Mononuclear cell (primary cell): Measurements from ENCODE around the gene KRTAP9-1. TPM values are rescaled to one million over a fixed set of nuclear protein-coding genes. Genes with fewer than 3 reads are reported as not detected.

Source experiments
- H3K27me3 ChIP-seq: 2 replicates; pipeline ENCODE4 v1.6.0; 2011; ENCODE audit warnings: low read length, control low read depth; ENCODE audit not compliant: insufficient read depth
- H3K4me1 ChIP-seq: 2 replicates; pipeline ENCODE4 v1.5.1; 2011; ENCODE audit warnings: mild to moderate bottlenecking, low read length, control low read depth; ENCODE audit not compliant: insufficient read depth
- H3K4me3 ChIP-seq: 2 replicates; pipeline ENCODE4 v1.5.1; 2011; ENCODE audit warnings: mild to moderate bottlenecking, low read length, moderate library complexity
- H3K9me3 ChIP-seq: 2 replicates; pipeline ENCODE4 v1.5.1; 2011; ENCODE audit warnings: low read depth, mild to moderate bottlenecking, control low read depth, low read length
- total RNA-seq: library from RNA; depleted of rRNA; stranded (reverse); fragments of >200 nt; gene quantifications from one replicate; pipeline ENCODE4 v1.2.3, GENCODE V29; 2012

Gene KRTAP9-1
- total RNA-seq, 1 donor, result not detected

- H3K9me3 ChIP-seq, result no peaks in the 10 kb centered on the region
- H3K4me1 ChIP-seq, result no peaks in the 10 kb centered on the region
Measured at GRCh38 chr17:41167561-41167960, 22.1 kb upstream of the KRTAP9-1 start.

GRCh38 chr17:41168121-41168520 lies 21.6 kb upstream of the KRTAP9-1 start, which contains the start of gene KRTAP4-3:
TSS of gene KRTAP4-3 (minus strand) at chr17:41168221. CDS start at chr17:41168172, 49 bp downstream.
- H3K27me3 ChIP-seq, result peaks cover 3% of the 10 kb centered on the region
- H3K4me1 ChIP-seq, result no peaks in the 10 kb centered on the region
- no peaks in the 10 kb centered on the region for H3K9me3 ChIP-seq
- no peak within 1 kb of the TSS for H3K4me3 ChIP-seq

More at GRCh38 chr17:41167561-41167960, 22.1 kb upstream of the KRTAP9-1 start:
- Histone ChIP-seq H3K4me3 (no peak overlapping the region), H3K27me3 (peaks cover 3% of the 10 kb centered on the region)

- Histone ChIP-seq H3K9me3 (no peaks in the 10 kb centered on the region), H3K4me3 (no peak overlapping the region), H3K27me3 (no peaks in the 10 kb centered on the region), H3K4me1 (peaks cover 11% of the 10 kb centered on the region)
Measured at GRCh38 chr17:41171886-41172285, 17.8 kb upstream of the KRTAP9-1 start.

GRCh38 chr17:41176744-41177387 lies 12.8 kb upstream of the KRTAP9-1 start:
- peaks cover 20% of the 10 kb centered on the region for H3K4me1 ChIP-seq
- H3K4me3 ChIP-seq, result no peak overlapping the region
- no peaks in the 10 kb centered on the region for H3K9me3 ChIP-seq
- no peaks in the 10 kb centered on the region for H3K27me3 ChIP-seq

- H3K4me1 ChIP-seq, result peaks cover 20% of the 10 kb centered on the region
- H3K4me3 ChIP-seq, result no peak within 1 kb of the TSS
- H3K9me3 ChIP-seq, result no peaks in the 10 kb centered on the region
- H3K27me3 ChIP-seq, result no peaks in the 10 kb centered on the region
Measured at GRCh38 chr17:41177727-41178271, 11.9 kb upstream of the KRTAP9-1 start, which contains the start of gene KRTAP4-2. TSS of gene KRTAP4-2 (minus strand) at chr17:41178221. CDS start at chr17:41178164, 57 bp downstream.

- H3K27me3 ChIP-seq, result no peaks in the 10 kb centered on the region
- H3K9me3 ChIP-seq, result no peaks in the 10 kb centered on the region
- H3K4me3 ChIP-seq, result no peak overlapping the region
- peaks cover 20% of the 10 kb centered on the region for H3K4me1 ChIP-seq
Measured at GRCh38 chr17:41178341-41178740, 11.3 kb upstream of the KRTAP9-1 start.

- peaks cover 20% of the 10 kb centered on the region for H3K4me1 ChIP-seq
Measured at GRCh38 chr17:41178843-41179616, 10.7 kb upstream of the KRTAP9-1 start.

GRCh38 chr17:41184480-41184961 lies 5.2 kb upstream of the KRTAP9-1 start, which contains the start of gene KRTAP4-1:
TSS of gene KRTAP4-1 (minus strand) at chr17:41184911. CDS start at chr17:41184854, 57 bp downstream.
- Histone ChIP-seq H3K4me1 (no peaks in the 10 kb centered on the region), H3K9me3 (no peaks in the 10 kb centered on the region), H3K27me3 (peaks cover 3% of the 10 kb centered on the region), H3K4me3 (no peak within 1 kb of the TSS)

More at GRCh38 chr17:41178843-41179616, 10.7 kb upstream of the KRTAP9-1 start:
- H3K9me3 ChIP-seq, result no peaks in the 10 kb centered on the region
- H3K27me3 ChIP-seq, result no peaks in the 10 kb centered on the region
- no peak overlapping the region for H3K4me3 ChIP-seq

- Histone ChIP-seq H3K4me1 (no peaks in the 10 kb centered on the region), H3K27me3 (peaks cover 3% of the 10 kb centered on the region), H3K9me3 (no peaks in the 10 kb centered on the region), H3K4me3 (no peak overlapping the region)
Measured at GRCh38 chr17:41185001-41185400, 4.7 kb upstream of the KRTAP9-1 start.

- peaks cover 6% of the 10 kb centered on the region for H3K27me3 ChIP-seq
- no peak overlapping the region for H3K4me3 ChIP-seq
- no peaks in the 10 kb centered on the region for H3K9me3 ChIP-seq
- H3K4me1 ChIP-seq, result no peaks in the 10 kb centered on the region
Measured at GRCh38 chr17:41186872-41187271, 2.8 kb upstream of the KRTAP9-1 start.

GRCh38 chr17:41190328-41190727 lies 641 bp downstream of the KRTAP9-1 start:
- Histone ChIP-seq H3K9me3 (no peaks in the 10 kb centered on the region), H3K27me3 (peaks cover 6% of the 10 kb centered on the region), H3K4me1 (no peaks in the 10 kb centered on the region), H3K4me3 (no peak overlapping the region)

- no peak overlapping the region for H3K4me3 ChIP-seq
- peaks cover 2% of the 10 kb centered on the region for H3K27me3 ChIP-seq
- H3K9me3 ChIP-seq, result no peaks in the 10 kb centered on the region
- H3K4me1 ChIP-seq, result no peaks in the 10 kb centered on the region
Measured at GRCh38 chr17:41196068-41196467, 6.4 kb downstream of the KRTAP9-1 start.

- H3K9me3 ChIP-seq, result no peaks in the 10 kb centered on the region
- H3K4me1 ChIP-seq, result no peaks in the 10 kb centered on the region
- H3K27me3 ChIP-seq, result peaks cover 2% of the 10 kb centered on the region
- no peak overlapping the region for H3K4me3 ChIP-seq
Measured at GRCh38 chr17:41199421-41200078, 9.9 kb downstream of the KRTAP9-1 start.

- no peaks in the 10 kb centered on the region for H3K9me3 ChIP-seq
Measured at GRCh38 chr17:41211845-41212466, 22.3 kb downstream of the KRTAP9-1 start.

More at GRCh38 chr17:41211845-41212466, 22.3 kb downstream of the KRTAP9-1 start:
- H3K4me3 ChIP-seq, result no peak overlapping the region
- no peaks in the 10 kb centered on the region for H3K4me1 ChIP-seq
- peaks cover 24% of the 10 kb centered on the region for H3K27me3 ChIP-seq
